Stimulated activated naive B cell treated with anti-CD40 and anti-IgM and Interleukin-4, amounts not matched to agents 10 μg/mL and 1 μg/mL and 100 μg/mL, for 72 hours (primary cell): Measurements from ENCODE around the gene LVRN.

ENCODE experiments used
- ATAC-seq, 2 donors: fragments of 150-1000 bp; cut with Tn5 transposase; replicated peaks; 2 replicates each; pipeline ENCODE4 v1.10.0; 2021; ENCODE audit warnings: moderate library complexity in 1 of 2
- DNase-seq: peaks from one replicate; pipeline ENCODE4 v3.0.0; 2021
- H3K27ac Mint-ChIP-seq: one replicate; pipeline ENCODE4 v1.8.0; 2022; ENCODE audit warnings: mild to moderate bottlenecking, mixed read lengths
- H3K27me3 Mint-ChIP-seq, 2 donors: one replicate each; pipeline ENCODE4 v1.8.0; 2022; ENCODE audit warnings: mixed read lengths in 2 of 2
- H3K36me3 Mint-ChIP-seq, 2 donors: one replicate each; pipeline ENCODE4 v1.8.0; 2022; ENCODE audit warnings: mixed read lengths in 2 of 2, mild to moderate bottlenecking in 1 of 2
- H3K4me1 Mint-ChIP-seq, 2 donors: one replicate each; pipeline ENCODE4 v1.8.0; 2022; ENCODE audit warnings: mixed read lengths in 2 of 2, mild to moderate bottlenecking in 1 of 2
- H3K4me3 Mint-ChIP-seq, 2 donors: one replicate each; pipeline ENCODE4 v1.8.0; 2022; ENCODE audit warnings: mild to moderate bottlenecking in 2 of 2, mixed read lengths in 2 of 2, moderate library complexity in 1 of 2
- H3K9me3 Mint-ChIP-seq, 2 donors: one replicate each; pipeline ENCODE4 v1.8.0; 2022; ENCODE audit warnings: mixed read lengths in 2 of 2, mild to moderate bottlenecking in 1 of 2

Gene LVRN

GRCh38 chr5:116068028-116068632 lies 105.9 kb downstream of the LVRN start:
- Mint-ChIP-seq H3K27me3 (peaks cover 7 to 13% of the 10 kb centered on the region in 2 donors), H3K27ac (no peak overlapping the region), H3K36me3 (no peaks in the 10 kb centered on the region), H3K4me3 (no peak overlapping the region), H3K9me3 (no peaks in the 10 kb centered on the region), H3K4me1 (no peaks in the 10 kb centered on the region)
- no peak for DNase-seq
- peak; percentile 50 to 61 for ATAC-seq

- DNase-seq (no peak), ATAC-seq (no peak)
- peaks cover 12 to 15% of the 10 kb centered on the region in 2 donors for H3K4me1 Mint-ChIP-seq
- peaks cover 0 to 8% of the 10 kb centered on the region in 2 donors for H3K36me3 Mint-ChIP-seq
- no peak overlapping the region for H3K27ac Mint-ChIP-seq
- no peak overlapping the region for H3K4me3 Mint-ChIP-seq
- H3K27me3 Mint-ChIP-seq = peaks cover 7 to 9% of the 10 kb centered on the region in 2 donors
- peaks cover 6 to 8% of the 10 kb centered on the region in 2 donors for H3K9me3 Mint-ChIP-seq
Observed at GRCh38 chr5:116071211-116071610, 108.9 kb downstream of the LVRN start.

GRCh38 chr5:116075191-116075831 lies 113.0 kb downstream of the LVRN start:
- Mint-ChIP-seq H3K9me3 (peaks cover 6 to 8% of the 10 kb centered on the region in 2 donors), H3K27me3 (no peaks in the 10 kb centered on the region), H3K4me1 (peaks cover 25 to 30% of the 10 kb centered on the region in 2 donors), H3K36me3 (peaks cover 0 to 14% of the 10 kb centered on the region in 2 donors), H3K27ac (peak overlapping the region; percentile 87), H3K4me3 (peak overlapping the region; percentile 35 to 74)
- ATAC-seq = peak; percentile 16 to 26
- no peak for DNase-seq

- H3K27me3 Mint-ChIP-seq = no peaks in the 10 kb centered on the region
- DNase-seq (peak; percentile 75), ATAC-seq (peak; percentile 99)
- H3K27ac Mint-ChIP-seq = peak overlapping the region; percentile 84
- peaks cover 8 to 22% of the 10 kb centered on the region in 2 donors for H3K36me3 Mint-ChIP-seq
- H3K4me3 Mint-ChIP-seq = peak overlapping the region; percentile 62 to 67
- H3K9me3 Mint-ChIP-seq = peaks cover 6 to 8% of the 10 kb centered on the region in 2 donors
- peaks cover 27 to 38% of the 10 kb centered on the region in 2 donors for H3K4me1 Mint-ChIP-seq
Observed at GRCh38 chr5:116076496-116076895, 114.2 kb downstream of the LVRN start.
